B cell (primary cell): Measurements from ENCODE around the gene PTPN14. TPM values are rescaled to one million over a fixed set of nuclear protein-coding genes. Genes with fewer than 3 reads are reported as not detected.

Experiments
- ATAC-seq: fragments of 200-7000 bp; cut with Tn5 transposase; one replicate; pipeline ENCODE4 v1.10.0; 2021; ENCODE audit warnings: low read depth, mild to moderate bottlenecking, moderate number of reproducible peaks, moderate library complexity
- CTCF ChIA-PET: fragments of 350-600 bp; sonication (Branson Sonifier 250); formaldehyde crosslinking; loops from one replicate; lab custom pipeline; 2021; ENCODE audit warnings: antibody characterized with exemption, inconsistent platforms; lab: Charles Lee
- POLR2A ChIA-PET: fragments of 350-600 bp; sonication (Branson Sonifier 250); formaldehyde crosslinking; loops from one replicate; lab custom pipeline; 2021; ENCODE audit warnings: antibody characterized with exemption; lab: Charles Lee
- DNase-seq: peaks from one replicate; pipeline ENCODE4 v3.0.0; 2013
- H2AFZ ChIP-seq: 2 replicates; pipeline ENCODE4 v1.6.1; 2012; ENCODE audit warnings: mild to moderate bottlenecking, low read depth, low read length; ENCODE audit not compliant: insufficient read depth, poor library complexity, severe bottlenecking
- H3K27ac ChIP-seq, 2 donors: 1 replicate in 1 of 2; 2 replicates in 1 of 2; pipeline ENCODE4 v1.5.1; 2012 to 2013; ENCODE audit warnings: low read length in 2 of 2, mild to moderate bottlenecking in 2 of 2, moderate library complexity in 1 of 2
- H3K27me3 ChIP-seq, 4 experiments: fragments of 200-600 bp in 1 of 4; sonication (generic) in 1 of 4; replicated peaks in 1 of 4; 1 replicate in 2 of 4; 2 replicates in 2 of 4; pipeline versions ENCODE4 v1.6.1 to v1.7.0; 2013 to 2016; ENCODE audit warnings: low read length in 3 of 4, mild to moderate bottlenecking in 2 of 4, mixed read lengths in 1 of 4, moderate library complexity in 1 of 4; ENCODE audit not compliant: insufficient read depth in 4 of 4, control insufficient read depth in 3 of 4; ENCODE audit errors: control extremely low read depth in 1 of 4
- H3K36me3 ChIP-seq, 2 experiments: replicated peaks in 1 of 2; 1 replicate in 1 of 2; 2 replicates in 1 of 2; pipeline versions ENCODE4 v1.6.1 to v1.7.1; 2013; ENCODE audit warnings: low read length in 1 of 2; ENCODE audit not compliant: insufficient read depth in 2 of 2, control insufficient read depth in 1 of 2; ENCODE audit errors: control extremely low read depth in 1 of 2, extremely low read depth in 1 of 2
- H3K4me1 ChIP-seq, 2 donors: fragments of 200-600 bp in 1 of 2; sonication (generic) in 1 of 2; 1 replicate in 1 of 2; 2 replicates in 1 of 2; pipeline versions ENCODE4 v1.5.1 to v1.6.1; 2013 to 2017; ENCODE audit warnings: low read length in 2 of 2; ENCODE audit not compliant: control insufficient read depth in 2 of 2, insufficient read depth in 2 of 2
- H3K4me2 ChIP-seq: replicated peaks from 2 replicates; pipeline ENCODE3; 2012; ENCODE audit warnings: mild to moderate bottlenecking, low read depth, low read length; ENCODE audit not compliant: poor library complexity, severe bottlenecking
- H3K4me3 ChIP-seq, 5 experiments: fragments of 200-600 bp in 1 of 5; sonication (generic) in 1 of 5; 1 replicate in 3 of 5; 2 replicates in 2 of 5; pipeline versions ENCODE4 v1.5.1 to v1.7.0; 2011 to 2016; ENCODE audit warnings: low read length in 4 of 5, mild to moderate bottlenecking in 4 of 5, low read depth in 2 of 5, control low read depth in 1 of 5, moderate library complexity in 1 of 5; ENCODE audit not compliant: insufficient read depth in 1 of 5; ENCODE audit errors: control extremely low read depth in 1 of 5, extremely low read depth in 1 of 5
- H3K79me2 ChIP-seq: fragments of 200-600 bp; sonication (generic); one replicate; pipeline ENCODE4 v1.6.0; 2016; ENCODE audit warnings: low read length; ENCODE audit not compliant: control insufficient read depth, insufficient read depth
- H3K9ac ChIP-seq: fragments of 200-600 bp; sonication (generic); 2 replicates; pipeline ENCODE4 v1.6.1; 2017; ENCODE audit warnings: mild to moderate bottlenecking, low read length, moderate library complexity
- H3K9me3 ChIP-seq, 3 donors: one replicate each; pipeline versions ENCODE4 v1.6.1 to v1.7.1; 2013; ENCODE audit warnings: low read length in 2 of 3; ENCODE audit not compliant: control insufficient read depth in 2 of 3, insufficient read depth in 1 of 3; ENCODE audit errors: control extremely low read depth in 1 of 3
- H4K20me1 ChIP-seq: 2 replicates; pipeline ENCODE4 v1.6.0; 2012; ENCODE audit warnings: mild to moderate bottlenecking, low read length; ENCODE audit not compliant: insufficient read depth, control insufficient read depth, poor library complexity, severe bottlenecking
- H3K27ac Mint-ChIP-seq: one replicate; pipeline ENCODE4 v1.8.0; 2021; ENCODE audit warnings: mixed read lengths
- H3K27me3 Mint-ChIP-seq: one replicate; pipeline ENCODE4 v1.8.0; 2021; ENCODE audit warnings: mixed read lengths
- H3K4me1 Mint-ChIP-seq: one replicate; pipeline ENCODE4 v1.8.0; 2021; ENCODE audit warnings: mixed read lengths
- H3K4me3 Mint-ChIP-seq: one replicate; pipeline ENCODE4 v1.8.0; 2021; ENCODE audit warnings: mixed read lengths
- H3K9me3 Mint-ChIP-seq: one replicate; pipeline ENCODE4 v1.8.0; 2022; ENCODE audit warnings: mixed read lengths; ENCODE audit not compliant: insufficient read depth
- EZH2 ChIP-seq: IDR thresholded peaks from 2 replicates; pipeline ENCODE4 v1.6.1; 2012; ENCODE audit warnings: borderline replicate concordance, low read depth, mild to moderate bottlenecking, moderate library complexity, low read length; ENCODE audit not compliant: insufficient read depth, poor library complexity, severe bottlenecking
- WGBS: methylation state at CpG from one replicate; pipeline ENCODE4 v1.1.5; 2013; ENCODE audit warnings: missing lambda C conversion rate; ENCODE audit not compliant: insufficient coverage; 5-methylcytosine and 5-hydroxymethylcytosine counted together
- intact Hi-C: fragments of 100-400 bp; cut with micrococcal nuclease; formaldehyde crosslinking; loops from one replicate; pipeline ENCODE4 v1.10.0; 2022
- polyA plus RNA-seq: library from polyadenylated mRNA; depleted of rRNA; stranded (reverse); fragments of >200 nt; gene quantifications from 2 replicates; pipeline ENCODE4 v1.2.3, GENCODE V29; 2012
- total RNA-seq, 2 donors: library from RNA; stranded (reverse); fragments of 120-200 nt in 1 of 2; gene quantifications; 1 replicate in 1 of 2; 2 replicates in 1 of 2; pipeline versions ENCODE4 v1.2.3 to v1.2.4, GENCODE V29; 2013 to 2022
- TF ChIP-seq, protein P1 (sequence below): fragments of 200-600 bp; IDR thresholded peaks from one replicate; pipeline ENCODE4 v1.8.0; 2022; ENCODE audit warnings: antibody characterized with exemption, mild to moderate bottlenecking

Gene PTPN14
- total and polyA plus RNA-seq, 2 donors (not counting 1 experiment from before 2014, with no cell fraction given) = under 0.01 TPM; not detected in 1

DNA sequence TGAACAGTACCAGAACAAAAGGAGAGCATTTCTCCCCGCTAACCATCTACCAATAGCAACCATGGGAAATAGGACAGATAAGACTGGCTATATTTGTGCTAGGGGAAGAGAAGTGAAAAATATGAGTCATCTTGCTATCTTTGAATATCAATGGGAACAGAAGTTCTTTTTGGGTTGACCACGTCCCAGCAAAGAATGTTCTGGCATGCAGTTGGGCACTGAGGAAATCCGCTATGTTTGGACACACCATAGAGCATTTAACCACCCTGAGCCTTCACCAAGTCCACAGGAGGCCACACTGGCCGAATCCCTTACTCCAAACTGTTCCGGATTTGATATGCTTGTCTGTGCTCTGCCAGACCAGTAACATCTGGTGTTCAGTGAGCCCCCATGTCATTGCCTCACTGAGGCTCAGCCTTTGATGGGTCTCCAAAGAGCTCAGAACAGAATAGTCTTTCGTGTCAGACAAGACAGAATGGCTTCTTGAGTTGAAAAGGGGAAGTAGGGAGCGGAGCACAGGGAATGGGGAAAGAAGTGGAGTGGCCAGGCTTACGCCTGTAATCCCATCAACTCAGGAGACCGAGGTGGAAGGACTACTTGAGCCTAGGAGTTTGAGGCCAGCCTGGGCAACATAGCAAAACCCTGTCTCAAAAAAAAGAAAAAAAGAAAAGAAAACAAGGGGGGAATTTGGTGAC, 189.1 kb downstream of the PTPN14 start:
- intact Hi-C loops = no loop called here
- Mint-ChIP-seq H3K27me3 (peaks cover 41% of the 10 kb centered on the region), H3K4me1 (no peaks in the 10 kb centered on the region), H3K27ac (no peak overlapping the region), H3K4me3 (no peak overlapping the region), H3K9me3 (no peaks in the 10 kb centered on the region)
- peaks cover 0 to 17% (median 0%) of the 10 kb centered on the region in 4 experiments for H3K27me3 ChIP-seq
- no peaks in the 10 kb centered on the region for H3K4me1 ChIP-seq
- no peaks in the 10 kb centered on the region for H3K9me3 ChIP-seq
- no peak overlapping the region for H3K27ac ChIP-seq
- H3K36me3 ChIP-seq = no peaks in the 10 kb centered on the region
- ATAC-seq (no peak), DNase-seq (no peak)
- TF ChIP-seq, protein P1, sequence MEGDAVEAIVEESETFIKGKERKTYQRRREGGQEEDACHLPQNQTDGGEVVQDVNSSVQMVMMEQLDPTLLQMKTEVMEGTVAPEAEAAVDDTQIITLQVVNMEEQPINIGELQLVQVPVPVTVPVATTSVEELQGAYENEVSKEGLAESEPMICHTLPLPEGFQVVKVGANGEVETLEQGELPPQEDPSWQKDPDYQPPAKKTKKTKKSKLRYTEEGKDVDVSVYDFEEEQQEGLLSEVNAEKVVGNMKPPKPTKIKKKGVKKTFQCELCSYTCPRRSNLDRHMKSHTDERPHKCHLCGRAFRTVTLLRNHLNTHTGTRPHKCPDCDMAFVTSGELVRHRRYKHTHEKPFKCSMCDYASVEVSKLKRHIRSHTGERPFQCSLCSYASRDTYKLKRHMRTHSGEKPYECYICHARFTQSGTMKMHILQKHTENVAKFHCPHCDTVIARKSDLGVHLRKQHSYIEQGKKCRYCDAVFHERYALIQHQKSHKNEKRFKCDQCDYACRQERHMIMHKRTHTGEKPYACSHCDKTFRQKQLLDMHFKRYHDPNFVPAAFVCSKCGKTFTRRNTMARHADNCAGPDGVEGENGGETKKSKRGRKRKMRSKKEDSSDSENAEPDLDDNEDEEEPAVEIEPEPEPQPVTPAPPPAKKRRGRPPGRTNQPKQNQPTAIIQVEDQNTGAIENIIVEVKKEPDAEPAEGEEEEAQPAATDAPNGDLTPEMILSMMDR = no peak
- H3K4me3 ChIP-seq = no peak overlapping the region
- H3K9ac ChIP-seq = no peak overlapping the region
- ChIA-PET POLR2A (no interaction called here), CTCF (no interaction called here)
- H3K4me2 ChIP-seq = no peak overlapping the region
- WGBS = 73% methylated on average over 7 of the region's 9 CpGs
- H2AFZ ChIP-seq = no peak overlapping the region
- H3K79me2 ChIP-seq = no peaks in the 10 kb centered on the region
- H4K20me1 ChIP-seq = no peaks in the 10 kb centered on the region

DNA sequence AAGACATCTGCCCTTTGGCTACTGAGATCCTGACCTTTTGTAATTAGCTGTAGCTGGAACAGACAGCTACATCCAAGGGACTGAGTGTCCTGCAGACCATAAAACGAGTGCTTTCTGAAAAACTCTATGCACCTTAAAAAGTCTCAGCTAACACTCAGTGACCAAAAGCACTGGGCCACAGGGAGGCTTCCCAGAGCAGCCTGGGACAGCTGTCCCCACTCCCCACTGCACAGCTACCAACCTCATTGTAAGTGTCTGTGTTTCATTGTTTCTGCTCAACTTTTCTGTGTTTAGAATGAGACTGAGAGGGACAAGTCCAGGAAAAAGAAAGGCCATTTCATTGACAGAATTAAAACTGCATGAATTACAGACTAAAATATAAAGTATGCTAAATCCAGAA, 189.8 kb downstream of the PTPN14 start:
- TF ChIP-seq, protein P1 = no peak
- TF ChIP-seq EZH2 = no peak
- no peak overlapping the region for H3K4me2 ChIP-seq
- H3K4me1 ChIP-seq = no peaks in the 10 kb centered on the region
- no peak overlapping the region for H3K27ac Mint-ChIP-seq
- H3K36me3 ChIP-seq = no peaks in the 10 kb centered on the region
- DNase-seq (no peak), ATAC-seq (no peak)
- no peak overlapping the region for H3K4me3 Mint-ChIP-seq
- H3K4me3 ChIP-seq = no peak overlapping the region
- 67% methylated on average over 1 of the region's 1 CpG for WGBS
- H4K20me1 ChIP-seq = no peaks in the 10 kb centered on the region
- intact Hi-C loops = no loop called here
- CTCF ChIA-PET = interaction anchor here (1.1 kb wide), 1 partner anchor 100 kb away, joined by 3 read pairs; no protein-coding TSS in a partner anchor
- H3K9me3 Mint-ChIP-seq = no peaks in the 10 kb centered on the region
- H3K9ac ChIP-seq = no peak overlapping the region
- peaks cover 41% of the 10 kb centered on the region for H3K27me3 Mint-ChIP-seq
- POLR2A ChIA-PET = no interaction called here
- H3K4me1 Mint-ChIP-seq = no peaks in the 10 kb centered on the region
- no peaks in the 10 kb centered on the region for H3K79me2 ChIP-seq
- no peak overlapping the region for H3K27ac ChIP-seq
- H2AFZ ChIP-seq = no peak overlapping the region
- no peaks in the 10 kb centered on the region for H3K9me3 ChIP-seq
- peaks cover 0 to 17% (median 0%) of the 10 kb centered on the region in 4 experiments for H3K27me3 ChIP-seq
